Motor neuron (in vitro differentiated cells): Measurements from ENCODE around the gene EIF4E2. TPM values are rescaled to one million over a fixed set of nuclear protein-coding genes. Genes with fewer than 3 reads are reported as not detected.

Experiments
- ATAC-seq, 8 experiments: fragments of 200-7000 bp; cut with Tn5 transposase; replicated peaks in 6 of 8; 2 replicates each; pipeline ENCODE4 v1.8.0; 2021; ENCODE audit warnings: mild to moderate bottlenecking in 8 of 8, moderate library complexity in 8 of 8
- H3K27ac ChIP-seq, 2 donors: fragments of 250-450 bp; sonication (Bioruptor Pico); 2 replicates each; pipeline ENCODE4 v1.9.0; 2021; ENCODE audit warnings: antibody characterized with exemption in 2 of 2, mild to moderate bottlenecking in 2 of 2, moderate library complexity in 1 of 2
- H3K4me1 ChIP-seq, 2 donors: fragments of 250-450 bp; sonication (Bioruptor Pico); replicated peaks in 1 of 2; 2 replicates each; pipeline ENCODE4 v1.6.1; 2021; ENCODE audit warnings: antibody characterized with exemption in 2 of 2, mild to moderate bottlenecking in 2 of 2, moderate library complexity in 1 of 2
- H3K4me3 ChIP-seq, 5 donors: fragments of 250-450 bp; sonication (Bioruptor Pico); 2 replicates each; pipeline ENCODE4 v1.9.0; 2021; ENCODE audit warnings: antibody characterized with exemption in 5 of 5, mild to moderate bottlenecking in 5 of 5, moderate library complexity in 4 of 5
- WGBS, 10 experiments: fragments of 450-650 bp; shearing (Covaris generic); methylation state at CpG; one replicate each; pipeline ENCODE4 v1.0.0; 2022; 5-methylcytosine and 5-hydroxymethylcytosine counted together
- in situ Hi-C, 9 experiments: fragments of 400-800 bp; cut with MboI; loops; one replicate each; pipeline ENCODE4 v1.15.0; 2021; ENCODE audit warnings: low sequenced_read_pairs in 9 of 9, low pct_unique_long_range_greater_than_20kb in 2 of 9; ENCODE audit not compliant: unreplicated experiment in 9 of 9
- total RNA-seq, 8 experiments: library from RNA; unstranded; fragments of 300-600 nt; gene quantifications; 2 replicates each; pipeline versions ENCODE4 v1.2.3 to v1.2.4, GENCODE V29; 2022

EIF4E2 gene
- total RNA-seq, 8 experiments from 2014 or later, result 49.0 to 81.3 (median 73.7) TPM

GRCh38 chr2:232576995-232577394 lies 26.5 kb downstream of the EIF4E2 start:
- H3K27ac ChIP-seq, result no peak overlapping the region
- H3K4me1 ChIP-seq, result peaks cover 0 to 3% of the 10 kb centered on the region in 2 donors
- no peak overlapping the region for H3K4me3 ChIP-seq
- in situ Hi-C loops, result no loop called here
- 88 to 100% (median 100%) methylated on average over 1 of the region's 2 CpGs; no CpG with 5 or more reads in 6 of the 10 experiments for WGBS, 10 experiments
- ATAC-seq, result peak in 4 of 8 experiments; percentile 19 to 88 (median 64)

- ATAC-seq, result no peak
- H3K27ac ChIP-seq, result no peak overlapping the region
- in situ Hi-C loops, result no loop called here
- WGBS, 10 experiments, result 20 to 100% (median 79%) methylated on average over 1 to 2 of the region's 2 CpGs; no CpG with 5 or more reads in 3 of the 10 experiments
- no peak overlapping the region for H3K4me3 ChIP-seq
- H3K4me1 ChIP-seq, result peaks cover 0 to 3% of the 10 kb centered on the region in 2 donors
Measured at GRCh38 chr2:232577841-232578240, 27.4 kb downstream of the EIF4E2 start.

GRCh38 chr2:232578626-232579025 lies 28.1 kb downstream of the EIF4E2 start:
- no peak for ATAC-seq
- peaks cover 0 to 3% of the 10 kb centered on the region in 2 donors for H3K4me1 ChIP-seq
- H3K4me3 ChIP-seq, result no peak overlapping the region
- in situ Hi-C loops, result no loop called here
- WGBS, 10 experiments, result 100% methylated on average over 1 to 2 of the region's 2 CpGs; no CpG with 5 or more reads in 5 of the 10 experiments
- H3K27ac ChIP-seq, result no peak overlapping the region

DNA sequence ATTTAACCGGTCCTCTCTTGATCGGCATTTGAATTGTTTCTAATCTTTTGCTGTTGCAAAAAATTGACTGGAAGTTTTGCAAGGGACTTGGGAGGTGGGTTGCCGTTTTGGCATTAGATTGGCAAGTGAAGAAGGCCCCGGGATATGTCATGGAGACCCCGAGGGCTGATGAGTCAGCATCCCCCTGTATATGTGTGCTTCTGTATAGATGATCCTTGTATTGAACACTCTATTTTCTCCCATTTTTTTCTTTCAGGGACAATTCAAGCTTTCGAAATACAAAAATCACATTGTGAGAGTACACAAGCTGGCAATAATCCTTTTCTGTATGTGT lies 30.1 kb downstream of the EIF4E2 start:
- Histone ChIP-seq H3K27ac (no peak overlapping the region), H3K4me3 (no peak overlapping the region), H3K4me1 (peaks cover 0 to 3% of the 10 kb centered on the region in 2 donors)
- WGBS, 10 experiments, result 80 to 100% (median 100%) methylated on average over 1 to 5 of the region's 6 CpGs; no CpG with 5 or more reads in 3 of the 10 experiments
- ATAC-seq, result no peak
- in situ Hi-C loops, result no loop called here

- H3K4me1 ChIP-seq, result peaks cover 0 to 3% of the 10 kb centered on the region in 2 donors
- in situ Hi-C loops, result no loop called here
- no peak overlapping the region for H3K4me3 ChIP-seq
- H3K27ac ChIP-seq, result no peak overlapping the region
- no peak for ATAC-seq
Measured at GRCh38 chr2:232581725-232582124, 31.2 kb downstream of the EIF4E2 start.

DNA sequence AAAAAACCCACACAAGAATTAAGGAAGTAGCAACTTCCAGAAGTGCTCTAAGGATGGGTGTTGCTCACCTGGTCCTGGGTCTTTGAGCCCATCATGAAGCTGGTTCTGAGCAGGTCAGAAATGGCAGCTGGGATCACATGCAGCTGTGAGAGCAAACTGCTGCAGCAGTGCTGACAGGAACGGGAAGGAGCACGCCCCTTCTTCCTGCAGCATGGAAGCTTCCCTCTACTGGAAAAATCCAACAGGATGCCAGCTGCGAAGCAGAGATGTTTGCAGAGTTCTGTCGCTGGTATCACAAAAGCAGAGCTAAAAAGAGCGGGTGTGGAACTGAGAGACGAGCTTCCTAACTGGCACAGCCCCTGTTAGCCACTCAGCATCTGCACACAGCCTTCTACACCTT lies 33.7 kb downstream of the EIF4E2 start:
- no peak for ATAC-seq
- in situ Hi-C loops, result no loop called here
- Histone ChIP-seq H3K27ac (no peak overlapping the region), H3K4me3 (no peak overlapping the region), H3K4me1 (no peaks in the 10 kb centered on the region)
- WGBS, 10 experiments, result 17 to 100% (median 86%) methylated on average over 1 to 6 of the region's 6 CpGs; no CpG with 5 or more reads in 2 of the 10 experiments

- H3K4me3 ChIP-seq, result no peak overlapping the region
- WGBS, 10 experiments, result 53 to 93% (median 81%) methylated on average over 2 to 4 of the region's 5 CpGs; no CpG with 5 or more reads in 2 of the 10 experiments
- no peaks in the 10 kb centered on the region for H3K4me1 ChIP-seq
- in situ Hi-C loops, result no loop called here
- H3K27ac ChIP-seq, result no peak overlapping the region
- no peak for ATAC-seq
Measured at GRCh38 chr2:232586943-232587505, 36.5 kb downstream of the EIF4E2 start.

DNA sequence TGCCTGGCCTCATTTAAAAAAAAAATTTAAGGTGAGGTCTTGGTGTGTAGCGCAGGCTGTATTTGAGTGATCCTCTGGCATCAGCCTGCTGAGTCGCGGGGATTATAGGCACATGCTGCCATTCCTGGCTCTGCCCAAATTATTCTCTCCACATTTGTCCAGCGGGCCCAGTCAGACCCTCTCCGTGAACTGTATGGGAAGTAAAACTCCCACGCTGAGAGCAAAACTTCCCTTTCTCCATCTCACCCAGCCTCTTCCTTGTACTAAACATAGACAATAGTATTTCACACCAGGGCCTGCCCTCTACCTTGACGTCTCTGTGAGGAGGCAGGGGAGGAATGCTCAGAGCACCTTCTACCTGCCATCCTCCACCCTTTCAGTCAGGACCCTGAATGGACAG lies 37.0 kb downstream of the EIF4E2 start:
- in situ Hi-C loops, result no loop called here
- ATAC-seq, result no peak
- 58 to 100% (median 89%) methylated on average over 3 to 6 of the region's 7 CpGs; no CpG with 5 or more reads in 3 of the 10 experiments for WGBS, 10 experiments

DNA sequence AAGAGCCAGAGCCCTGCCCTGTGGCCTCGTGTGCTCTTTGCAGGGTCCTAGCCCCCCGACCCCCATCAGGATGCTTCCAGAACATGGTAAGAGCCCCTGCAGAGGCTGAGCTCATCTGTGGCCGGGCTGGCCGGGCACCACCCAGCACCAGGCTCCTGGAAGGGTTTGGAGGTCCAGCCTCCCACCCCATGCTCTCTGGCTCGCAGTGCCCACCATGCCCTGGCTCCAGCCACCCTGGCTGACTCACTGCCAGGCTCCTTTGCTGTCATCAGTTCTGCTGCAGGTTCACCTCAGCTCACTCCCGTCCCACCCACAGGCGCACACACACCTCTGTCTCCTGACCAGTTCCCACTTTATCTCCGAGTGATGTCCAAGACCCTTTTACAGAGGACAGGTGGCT lies 37.5 kb downstream of the EIF4E2 start:
- Histone ChIP-seq H3K4me3 (no peak overlapping the region), H3K4me1 (no peaks in the 10 kb centered on the region), H3K27ac (no peak overlapping the region)
- ATAC-seq, result no peak
- in situ Hi-C loops, result no loop called here
- WGBS, 10 experiments, result 100% methylated on average over 1 to 2 of the region's 8 CpGs; no CpG with 5 or more reads in 8 of the 10 experiments

More for the DNA sequence above, 37.0 kb downstream of the EIF4E2 start:
- Histone ChIP-seq H3K4me1 (no peaks in the 10 kb centered on the region), H3K4me3 (no peak overlapping the region), H3K27ac (no peak overlapping the region)

GRCh38 chr2:232588680-232589585 lies 38.4 kb downstream of the EIF4E2 start:
- WGBS, 10 experiments, result 0 to 99% (median 82%) methylated on average over 1 to 13 of the region's 18 CpGs
- no peak overlapping the region for H3K27ac ChIP-seq
- in situ Hi-C loops, result no loop called here
- ATAC-seq, result peak; percentile 12 to 72 (median 37)
- no peaks in the 10 kb centered on the region for H3K4me1 ChIP-seq
- no peak overlapping the region for H3K4me3 ChIP-seq

DNA sequence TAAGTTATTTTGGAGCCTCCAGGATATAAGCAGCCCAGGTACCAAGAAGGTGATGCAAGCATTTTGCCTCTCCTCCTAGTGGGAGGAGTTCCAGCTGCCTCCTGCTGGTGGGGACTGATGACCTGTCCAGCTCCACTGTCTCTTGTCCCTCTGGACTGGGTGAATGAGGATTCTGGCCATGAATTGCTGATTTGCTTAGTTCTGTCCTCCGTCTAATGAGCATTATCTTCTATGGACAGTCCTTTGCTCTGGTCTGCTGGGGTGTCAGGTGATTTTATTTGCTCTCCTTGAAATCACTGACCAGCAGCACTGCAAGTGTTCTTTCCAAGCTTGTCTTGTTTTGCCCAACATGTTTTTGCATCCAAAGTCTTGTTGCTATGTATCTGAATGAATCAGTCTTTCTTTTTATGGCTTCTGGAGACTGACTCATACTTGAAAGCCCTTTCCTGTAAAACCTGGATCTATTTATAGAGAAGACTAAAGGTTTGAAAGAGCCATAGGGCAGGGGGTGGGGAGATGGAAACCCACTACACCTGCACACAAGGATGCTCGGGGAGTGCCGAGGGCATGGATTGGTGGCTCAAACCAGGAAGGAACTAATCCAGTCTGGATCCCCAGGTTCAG lies 42.4 kb downstream of the EIF4E2 start:
- peak overlapping the region in 1 of 2 donors; percentile 18 for H3K27ac ChIP-seq
- 13 to 100% (median 88%) methylated on average over 1 to 3 of the region's 3 CpGs; no CpG with 5 or more reads in 1 of the 10 experiments for WGBS, 10 experiments
- no peaks in the 10 kb centered on the region for H3K4me1 ChIP-seq
- in situ Hi-C loops, result no loop called here
- H3K4me3 ChIP-seq, result no peak overlapping the region
- peak; percentile 61 to 86 (median 72) for ATAC-seq

DNA sequence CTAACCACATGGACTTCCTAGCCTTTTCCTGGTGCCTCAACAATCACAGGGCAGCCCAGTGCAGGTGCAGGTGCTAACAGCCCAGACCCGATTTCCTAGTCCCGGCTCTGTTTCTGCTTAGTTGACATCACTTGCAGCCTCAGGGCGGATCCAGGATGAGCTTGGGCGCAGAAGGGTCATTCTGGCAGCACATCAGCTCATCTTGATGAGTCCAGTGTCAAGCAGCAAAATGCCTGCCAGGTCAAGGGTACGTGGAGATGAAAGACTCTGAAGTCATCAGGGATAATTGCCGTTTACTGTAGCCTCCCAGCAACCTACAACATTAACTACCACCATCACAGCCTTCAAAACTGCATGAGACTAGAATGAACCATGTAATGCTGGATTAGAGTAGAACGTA lies 43.5 kb downstream of the EIF4E2 start:
- 42 to 100% (median 68%) methylated on average over 1 to 7 of the region's 7 CpGs; no CpG with 5 or more reads in 2 of the 10 experiments for WGBS, 10 experiments
- in situ Hi-C loops, result no loop called here
- peak in 5 of 8 experiments; percentile 35 to 63 (median 60) for ATAC-seq
- no peak overlapping the region for H3K27ac ChIP-seq
- peaks cover 0 to 1% of the 10 kb centered on the region in 2 donors for H3K4me1 ChIP-seq
- no peak overlapping the region for H3K4me3 ChIP-seq
